ENCODE measurements around the gene RAB11FIP4.

DNA sequence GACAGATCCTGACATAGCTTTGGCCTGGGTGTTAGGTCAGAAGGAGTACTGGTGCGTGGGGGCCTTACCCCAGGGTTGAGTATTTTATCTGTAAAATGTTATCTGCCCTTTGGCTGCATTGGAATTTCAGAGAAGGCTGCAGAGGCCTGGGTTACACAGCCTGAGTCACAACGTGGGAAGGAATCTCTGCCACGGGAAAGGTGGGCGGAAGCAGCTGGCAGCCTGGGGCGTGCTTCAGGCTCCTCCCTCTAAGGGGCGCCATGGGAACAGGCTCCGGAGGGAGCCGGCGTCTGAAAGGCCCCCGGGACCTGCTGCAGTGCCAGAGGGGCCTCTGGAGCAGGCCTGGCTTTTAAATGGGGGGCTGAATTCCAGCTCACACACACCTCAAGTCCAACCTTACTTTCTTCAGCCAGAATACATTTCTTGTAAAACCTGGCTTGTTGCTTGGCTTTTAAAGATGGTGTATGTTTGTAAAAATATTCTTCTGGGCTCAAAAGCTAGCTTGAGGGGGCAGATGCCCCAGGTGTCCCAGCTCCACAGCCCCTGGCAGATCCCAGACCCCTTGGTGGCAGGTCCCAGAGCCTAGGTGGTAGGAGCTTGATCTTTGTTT lies 142.2 kb downstream of the RAB11FIP4 start:
- TF ChIP-seq, protein P1, sequence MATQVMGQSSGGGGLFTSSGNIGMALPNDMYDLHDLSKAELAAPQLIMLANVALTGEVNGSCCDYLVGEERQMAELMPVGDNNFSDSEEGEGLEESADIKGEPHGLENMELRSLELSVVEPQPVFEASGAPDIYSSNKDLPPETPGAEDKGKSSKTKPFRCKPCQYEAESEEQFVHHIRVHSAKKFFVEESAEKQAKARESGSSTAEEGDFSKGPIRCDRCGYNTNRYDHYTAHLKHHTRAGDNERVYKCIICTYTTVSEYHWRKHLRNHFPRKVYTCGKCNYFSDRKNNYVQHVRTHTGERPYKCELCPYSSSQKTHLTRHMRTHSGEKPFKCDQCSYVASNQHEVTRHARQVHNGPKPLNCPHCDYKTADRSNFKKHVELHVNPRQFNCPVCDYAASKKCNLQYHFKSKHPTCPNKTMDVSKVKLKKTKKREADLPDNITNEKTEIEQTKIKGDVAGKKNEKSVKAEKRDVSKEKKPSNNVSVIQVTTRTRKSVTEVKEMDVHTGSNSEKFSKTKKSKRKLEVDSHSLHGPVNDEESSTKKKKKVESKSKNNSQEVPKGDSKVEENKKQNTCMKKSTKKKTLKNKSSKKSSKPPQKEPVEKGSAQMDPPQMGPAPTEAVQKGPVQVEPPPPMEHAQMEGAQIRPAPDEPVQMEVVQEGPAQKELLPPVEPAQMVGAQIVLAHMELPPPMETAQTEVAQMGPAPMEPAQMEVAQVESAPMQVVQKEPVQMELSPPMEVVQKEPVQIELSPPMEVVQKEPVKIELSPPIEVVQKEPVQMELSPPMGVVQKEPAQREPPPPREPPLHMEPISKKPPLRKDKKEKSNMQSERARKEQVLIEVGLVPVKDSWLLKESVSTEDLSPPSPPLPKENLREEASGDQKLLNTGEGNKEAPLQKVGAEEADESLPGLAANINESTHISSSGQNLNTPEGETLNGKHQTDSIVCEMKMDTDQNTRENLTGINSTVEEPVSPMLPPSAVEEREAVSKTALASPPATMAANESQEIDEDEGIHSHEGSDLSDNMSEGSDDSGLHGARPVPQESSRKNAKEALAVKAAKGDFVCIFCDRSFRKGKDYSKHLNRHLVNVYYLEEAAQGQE (IDR thresholded peaks at IDR 0.05; ENCODE audit: insufficient read depth in 1 of 2, low read depth in 2 of 2, low read length in 1 of 2): no peak
- TF ChIP-seq CTCF (IDR thresholded peaks at IDR 0.05): no peak; the same call in 1 of the 2 replicates
